LHCN-M2 (cell line): ENCODE results near the gene SLC25A14. TPM values are rescaled to one million over a fixed set of nuclear protein-coding genes. Genes with fewer than 3 reads are reported as not detected.
"Not testable (repeated sequence)": the region's sequence is repeated elsewhere in the genome, so short reads cannot be mapped to it uniquely, and the experiment has no call there.

Source experiments
- DNase-seq: peaks from one replicate; pipeline ENCODE4 v3.0.0-alpha.2; 2012; ENCODE audit warnings: low read depth
- polyA plus RNA-seq: library from polyadenylated mRNA; unstranded; fragments of >200 nt; gene quantifications from one replicate; pipeline ENCODE4 v1.2.1, GENCODE V29; 2012; ENCODE audit warnings: missing spikeins
- total RNA-seq: library from RNA; depleted of rRNA; stranded (reverse); fragments of >200 nt; gene quantifications from 2 replicates; pipeline ENCODE4 v1.2.3, GENCODE V29; 2014; rRNA removed

SLC25A14 gene, protein sequence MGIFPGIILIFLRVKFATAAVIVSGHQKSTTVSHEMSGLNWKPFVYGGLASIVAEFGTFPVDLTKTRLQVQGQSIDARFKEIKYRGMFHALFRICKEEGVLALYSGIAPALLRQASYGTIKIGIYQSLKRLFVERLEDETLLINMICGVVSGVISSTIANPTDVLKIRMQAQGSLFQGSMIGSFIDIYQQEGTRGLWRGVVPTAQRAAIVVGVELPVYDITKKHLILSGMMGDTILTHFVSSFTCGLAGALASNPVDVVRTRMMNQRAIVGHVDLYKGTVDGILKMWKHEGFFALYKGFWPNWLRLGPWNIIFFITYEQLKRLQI
- total RNA-seq: 18.6 and 20.2 TPM in 2 replicates
- polyA plus RNA-seq: 16.0 TPM

DNA sequence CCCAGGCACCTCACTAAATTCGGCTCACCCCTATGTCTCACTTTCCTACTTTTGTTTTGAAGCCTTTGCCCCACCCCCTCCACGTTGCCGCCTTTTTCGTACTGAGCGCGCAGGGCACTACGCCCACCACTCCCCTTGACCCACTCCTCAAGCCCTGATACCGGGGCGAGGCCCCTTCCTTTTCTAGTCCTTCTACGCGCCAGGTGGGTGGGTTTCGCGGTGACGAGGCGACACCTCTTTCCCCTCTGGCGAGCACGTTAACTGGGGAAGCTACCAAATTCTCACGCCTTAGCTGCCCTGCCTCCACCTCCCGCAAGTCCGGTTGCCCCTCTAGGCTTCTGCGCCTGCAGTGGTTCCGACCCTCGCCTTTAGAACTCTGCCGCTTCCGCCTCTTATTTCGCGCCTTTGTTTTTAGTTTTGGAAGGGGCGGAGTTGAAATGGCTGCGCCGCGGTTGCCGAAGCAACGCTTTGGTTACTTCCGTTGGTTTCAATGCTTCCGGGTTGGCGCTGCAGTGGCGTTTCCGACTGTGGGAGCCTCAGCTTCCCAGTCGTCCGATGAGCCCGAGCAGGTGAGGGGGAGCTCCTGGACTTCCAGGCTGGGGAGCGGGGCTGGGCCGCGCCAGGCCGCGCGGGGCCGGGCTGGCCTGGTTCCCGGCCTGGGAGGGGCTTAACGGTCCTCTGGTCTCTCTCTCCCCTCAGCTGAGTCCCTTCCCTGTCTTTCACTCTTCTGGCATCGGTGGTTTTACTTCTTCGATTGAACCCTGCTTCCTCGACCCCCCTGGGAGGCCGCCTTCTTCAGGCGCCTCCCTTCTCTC lies at the start of gene SLC25A14:
SLC25A14 (plus strand) TSS at position 512 of the 815 bp plus-strand sequence. CDS start 360 bp downstream, outside the sequence.
- DNase-seq: peak; percentile 79

- DNase-seq: no peak
Observed at GRCh38 chrX:130295519-130296296, 44.0 kb upstream of the SLC25A14 start.

- DNase-seq: no peak
Observed at GRCh38 chrX:130296297-130296678, 43.4 kb upstream of the SLC25A14 start.

DNA sequence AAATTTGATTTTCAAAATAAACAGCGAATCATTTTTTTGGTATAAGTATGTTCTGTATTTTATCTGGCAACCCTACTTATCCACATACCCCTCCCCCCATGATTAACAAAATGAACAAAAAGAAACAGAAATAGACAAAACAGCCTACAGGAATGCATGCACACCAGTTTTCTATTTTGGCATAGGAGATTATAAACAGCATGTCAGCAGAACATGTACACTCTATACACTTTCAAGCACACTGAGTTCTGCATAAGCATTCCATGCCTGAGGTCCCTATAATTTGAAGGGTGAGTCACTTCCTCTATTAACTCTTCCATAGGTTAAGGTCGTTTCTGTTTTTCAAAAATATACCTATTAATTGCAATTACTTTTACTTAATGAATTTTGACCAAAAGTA lies 43.0 kb upstream of the SLC25A14 start:
- no peak for DNase-seq

DNA sequence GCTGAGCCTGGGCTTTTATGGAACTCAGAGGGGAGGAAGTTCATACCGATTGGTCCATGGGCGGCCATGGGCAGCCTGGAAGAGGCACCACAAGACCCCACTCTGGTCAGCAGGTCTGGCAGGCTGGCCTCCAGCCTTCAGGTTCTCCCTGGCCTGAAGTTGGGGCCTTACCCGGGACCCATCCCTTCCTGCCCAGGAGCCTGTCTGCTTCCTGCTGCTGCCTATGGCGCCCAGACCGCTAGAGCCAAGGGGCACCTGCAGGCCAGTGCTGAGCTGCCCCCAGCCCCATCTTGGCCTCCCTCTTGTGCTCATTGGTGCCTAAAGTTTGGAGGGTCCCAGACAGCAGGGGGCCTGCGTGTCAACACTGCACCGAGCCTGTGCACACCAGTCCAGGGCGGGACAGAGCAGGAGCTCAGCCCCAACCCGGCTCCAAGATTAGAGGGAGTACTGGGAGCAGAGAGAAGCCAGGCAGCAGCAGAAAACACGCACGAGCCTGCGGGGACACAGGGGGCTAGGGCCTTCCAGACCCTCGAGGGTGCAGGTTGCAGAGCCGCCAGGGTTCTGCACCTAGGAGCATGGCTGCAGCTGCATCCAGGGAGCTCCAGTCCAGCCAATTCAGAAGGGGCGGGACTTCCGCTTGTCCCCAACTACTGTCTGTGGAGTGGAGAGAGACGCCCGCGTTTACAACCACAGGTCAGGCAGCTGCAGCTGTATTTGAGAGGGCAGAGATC lies 40.3 kb upstream of the SLC25A14 start:
- DNase-seq: no peak

DNA sequence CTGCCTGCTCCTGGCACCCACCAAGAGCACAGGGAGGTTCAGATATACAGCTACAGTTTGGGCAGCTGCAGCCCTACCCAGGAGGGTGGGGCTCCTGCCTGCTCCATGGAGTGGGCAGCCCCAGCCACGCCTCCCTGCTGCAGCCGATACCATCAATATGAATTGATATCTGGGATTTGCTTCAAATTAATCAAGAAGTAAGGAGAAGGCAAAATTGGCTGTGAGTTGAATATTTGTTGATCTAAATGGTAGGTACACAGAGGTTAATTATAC lies 39.8 kb upstream of the SLC25A14 start:
- DNase-seq: peak; percentile 14

GRCh38 chrX:130301405-130301804 lies 38.3 kb upstream of the SLC25A14 start:
- no peak for DNase-seq

GRCh38 chrX:130301977-130302376 lies 37.7 kb upstream of the SLC25A14 start:
- DNase-seq: peak; percentile 3

- peak; percentile 41 for DNase-seq
Observed at GRCh38 chrX:130304587-130305368, 34.9 kb upstream of the SLC25A14 start.

- not testable (repeated sequence) for DNase-seq
Observed at GRCh38 chrX:130319886-130320285, 19.8 kb upstream of the SLC25A14 start.

- DNase-seq: no peak
Observed at GRCh38 chrX:130321550-130321949, 18.2 kb upstream of the SLC25A14 start.

DNA sequence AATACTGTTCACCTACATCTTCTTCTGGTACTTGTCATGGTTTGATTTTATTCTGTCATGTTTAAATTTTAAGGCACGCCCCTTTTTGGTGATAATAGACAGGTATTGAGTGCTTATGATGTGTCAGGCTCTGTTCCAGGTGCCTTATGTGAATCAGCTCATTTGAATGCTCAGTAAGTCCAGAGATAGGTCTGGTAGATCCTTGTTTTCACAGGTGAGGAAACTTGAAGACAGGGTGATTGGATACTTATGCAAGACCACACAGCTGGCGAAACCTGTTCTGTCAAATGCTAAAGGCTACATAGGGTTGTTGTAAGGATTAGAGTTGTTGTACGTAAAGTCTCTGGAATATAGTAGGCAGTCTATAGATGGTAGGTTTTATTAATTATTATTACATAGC lies 9.6 kb upstream of the SLC25A14 start:
- no peak for DNase-seq

DNA sequence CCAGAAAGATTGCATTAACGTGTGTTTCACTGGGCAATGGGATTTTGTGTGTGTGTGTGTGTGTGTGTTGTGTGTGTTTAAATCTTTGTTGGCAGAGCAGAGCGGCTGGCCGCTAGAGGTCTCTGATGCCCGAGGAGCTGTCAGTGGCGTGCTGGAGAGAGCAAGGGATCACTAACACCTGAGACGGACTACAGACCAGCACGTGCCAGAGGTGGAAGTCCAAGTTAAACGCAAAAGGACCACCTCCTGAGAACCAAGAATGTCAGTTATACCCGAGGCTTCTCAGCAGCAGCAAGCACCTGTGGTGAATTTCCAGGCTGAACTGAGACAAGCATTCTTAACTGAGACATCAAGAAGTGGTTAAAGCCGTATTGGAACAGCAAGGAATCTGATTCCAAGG lies 9.0 kb upstream of the SLC25A14 start:
- DNase-seq: peak; percentile 46

DNA sequence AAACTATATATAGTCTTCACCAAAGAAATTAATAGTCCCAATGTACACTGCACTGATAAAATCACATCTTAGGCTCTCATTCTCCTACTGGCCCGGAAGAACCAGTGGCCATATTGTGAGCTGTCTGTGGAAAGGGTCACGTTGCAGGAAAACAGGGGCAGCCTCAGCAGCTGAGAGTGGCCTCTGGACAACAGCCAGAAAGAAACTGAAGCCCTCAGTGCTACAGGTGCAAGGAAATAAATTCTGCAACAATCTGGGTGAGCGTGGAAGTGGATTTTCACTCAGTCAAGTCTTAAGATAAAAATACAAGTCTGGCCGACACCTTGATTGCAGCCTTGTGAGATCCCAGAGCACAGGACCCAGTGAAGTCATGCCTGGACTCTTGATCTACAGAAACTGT lies 3.2 kb upstream of the SLC25A14 start:
- no peak for DNase-seq

- DNase-seq: not testable (repeated sequence)
Observed at GRCh38 chrX:130338869-130339268, 850 bp upstream of the SLC25A14 start.

DNA sequence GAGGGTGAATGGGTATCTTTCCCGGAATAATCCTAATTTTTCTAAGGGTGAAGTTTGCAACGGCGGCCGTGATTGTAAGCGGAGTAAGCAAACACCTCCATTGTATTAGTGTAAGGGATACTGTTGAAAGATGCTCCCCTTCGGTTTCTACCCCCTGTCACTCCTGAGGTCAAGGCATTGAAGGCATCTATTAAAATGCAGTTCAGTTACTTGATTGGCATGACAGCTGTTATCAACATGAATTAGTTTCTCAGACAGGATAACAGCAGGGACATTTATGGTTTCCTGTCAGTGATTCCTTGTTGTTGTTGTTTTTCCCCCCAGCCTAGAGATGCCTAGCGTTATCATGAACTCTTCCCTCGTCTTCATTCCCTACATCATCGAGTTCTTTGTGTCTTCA lies 552 bp downstream of the SLC25A14 start:
- peak; percentile 57 for DNase-seq

DNA sequence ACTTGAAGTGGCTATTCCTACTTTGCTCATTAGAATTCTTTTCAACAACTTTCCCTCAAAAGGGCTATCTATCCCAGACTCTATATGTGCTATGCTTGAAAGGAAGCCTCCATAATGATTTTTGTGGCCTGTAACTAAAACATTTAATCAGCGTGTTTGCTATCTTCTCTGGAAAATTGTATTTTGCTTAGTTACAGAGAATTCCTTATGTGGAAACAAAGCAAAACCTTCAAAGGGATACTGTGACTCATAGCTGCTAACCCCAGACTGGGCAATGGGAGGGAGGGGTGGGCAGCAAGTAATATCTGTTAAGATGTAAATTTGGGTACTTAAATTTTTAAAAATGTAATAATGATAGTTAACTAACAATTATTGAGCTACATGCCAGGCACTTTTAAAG lies 3.7 kb downstream of the SLC25A14 start:
- no peak for DNase-seq

GRCh38 chrX:130347321-130347720 lies 7.6 kb downstream of the SLC25A14 start:
- no peak for DNase-seq

DNA sequence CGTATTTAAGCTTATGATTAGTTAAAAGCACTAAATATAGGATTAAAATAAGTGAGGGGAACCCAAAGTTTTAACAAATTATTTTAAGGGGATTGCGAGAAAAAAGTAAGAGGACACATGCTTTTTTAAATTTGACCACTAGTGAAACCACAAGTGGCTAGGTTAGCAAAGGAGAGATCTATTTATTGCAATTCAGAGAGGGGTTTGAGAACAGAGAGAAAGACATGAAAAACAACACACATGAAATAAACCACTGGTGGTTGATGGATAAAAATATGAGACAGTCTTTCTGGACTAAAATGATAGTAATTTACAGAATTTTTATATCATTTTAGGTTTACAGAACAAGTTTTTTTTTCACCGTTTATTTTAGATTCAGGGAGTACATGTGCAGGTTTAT lies 11.8 kb downstream of the SLC25A14 start:
- DNase-seq: no peak

DNA sequence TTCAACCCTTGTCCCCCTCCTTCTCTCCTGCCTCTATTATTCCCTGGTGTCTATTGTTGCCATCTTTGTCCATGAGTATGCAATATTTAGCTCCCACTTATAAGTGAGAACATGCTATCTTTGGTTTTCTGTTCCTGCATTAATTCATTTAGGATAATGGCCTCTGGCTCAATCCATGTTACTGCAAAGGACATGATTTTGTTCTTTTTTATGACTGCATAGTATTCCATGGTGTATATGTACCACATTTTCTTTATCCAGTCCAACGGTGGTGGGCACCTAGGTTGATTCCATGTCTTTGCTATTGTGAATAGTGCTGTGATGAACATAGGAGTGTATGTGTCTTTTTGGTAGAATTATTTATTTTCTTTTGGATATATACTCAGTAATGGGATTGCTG lies 12.3 kb downstream of the SLC25A14 start:
- not testable (repeated sequence) for DNase-seq

DNA sequence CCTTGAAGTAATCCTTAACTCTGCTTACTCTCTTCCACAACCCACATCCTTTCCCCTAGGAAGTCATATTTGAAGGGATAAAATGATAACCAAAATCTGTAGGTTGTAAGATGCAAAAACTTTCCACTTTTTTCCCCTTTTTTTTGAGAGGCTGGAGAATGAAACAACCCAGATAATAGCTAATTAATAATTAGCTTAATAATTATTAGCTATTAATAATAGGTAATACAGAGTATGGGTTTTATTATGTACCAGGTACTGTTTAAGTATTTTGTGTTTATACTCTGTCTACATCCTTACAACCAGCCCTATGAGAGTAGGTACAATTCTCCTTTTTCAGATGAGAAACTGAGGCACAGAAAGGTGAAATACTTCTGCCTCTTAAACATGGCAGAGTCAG lies 36.4 kb downstream of the SLC25A14 start:
- no peak for DNase-seq
